H1 (cell line): ENCODE measurements around the gene AKT1S1. TPM values are rescaled to one million over a fixed set of nuclear protein-coding genes. Genes with fewer than 3 reads are reported as not detected.

Experiments used
- CTCF ChIA-PET: fragments of 300-600 bp; sonication (Branson Sonifier 250); formaldehyde crosslinking; loops from one replicate; lab custom pipeline; 2021; ENCODE audit not compliant: partially characterized antibody; lab: Charles Lee
- POLR2A ChIA-PET: fragments of 300-600 bp; sonication (Branson Sonifier 250); formaldehyde crosslinking; loops from one replicate; lab custom pipeline; 2021; ENCODE audit warnings: inconsistent platforms; ENCODE audit not compliant: partially characterized antibody; lab: Charles Lee
- DNase-seq, 2 experiments: peaks; one replicate each; pipeline versions ENCODE4 v3.0.0 to v3.0.0-alpha.2; 2010 to 2022; ENCODE audit warnings: low spot score in 2 of 2, low read depth in 1 of 2, mixed read lengths in 1 of 2
- FAIRE-seq: peaks from 2 replicates; lab custom pipeline; 2011; peaks lifted over from hg19 to GRCh38; lab: Jason Lieb, UNC
- H2AFZ ChIP-seq: 2 replicates; pipeline ENCODE4 v1.8.1; 2012; ENCODE audit warnings: low read length, inconsistent platforms
- H2AK5ac ChIP-seq: 2 replicates; pipeline ENCODE4 v1.6.1; 2013; ENCODE audit warnings: low read depth, low read length
- H2BK120ac ChIP-seq: replicated peaks from 2 replicates; pipeline ENCODE3; 2013; ENCODE audit warnings: low read depth, low read length, inconsistent platforms
- H2BK12ac ChIP-seq: 2 replicates; pipeline ENCODE4 v1.6.1; 2013; ENCODE audit warnings: low read depth, low read length
- H2BK15ac ChIP-seq: 2 replicates; pipeline ENCODE4 v1.6.1; 2013; ENCODE audit warnings: low read length
- H2BK20ac ChIP-seq: 2 replicates; pipeline ENCODE4 v1.6.1; 2013; ENCODE audit warnings: low read length
- H2BK5ac ChIP-seq: 2 replicates; pipeline ENCODE4 v1.6.1; 2013; ENCODE audit warnings: low read depth, low read length
- H3K14ac ChIP-seq: 2 replicates; pipeline ENCODE4 v1.6.1; 2013; ENCODE audit warnings: inconsistent platforms; ENCODE audit not compliant: insufficient read length
- H3K18ac ChIP-seq: 2 replicates; pipeline ENCODE4 v1.6.1; 2013; ENCODE audit warnings: low read length; ENCODE audit errors: extremely low read depth
- H3K23ac ChIP-seq: 2 replicates; pipeline ENCODE4 v1.6.1; 2013; ENCODE audit warnings: inconsistent platforms; ENCODE audit not compliant: insufficient read length
- H3K23me2 ChIP-seq: 2 replicates; pipeline ENCODE4 v1.6.1; 2013; ENCODE audit warnings: low read depth, low read length
- H3K27ac ChIP-seq: 2 replicates; pipeline ENCODE4 v1.6.1; 2011; ENCODE audit warnings: low read depth, low read length, inconsistent platforms
- H3K27me3 ChIP-seq, 4 experiments: replicated peaks in 1 of 4; 1 replicate in 1 of 4; 2 replicates in 3 of 4; pipeline versions ENCODE4 v1.6.1 to v1.8.1; 2011 to 2013; ENCODE audit warnings: low read length in 3 of 4, mild to moderate bottlenecking in 3 of 4, inconsistent platforms in 2 of 4, mixed read lengths in 2 of 4, moderate library complexity in 1 of 4; ENCODE audit not compliant: control insufficient read depth in 3 of 4, insufficient read depth in 3 of 4; ENCODE audit errors: extremely low read depth in 1 of 4
- H3K36me3 ChIP-seq, 4 experiments: 2 replicates each; pipeline versions ENCODE4 v1.6.1 to v1.8.1; 2011 to 2013; ENCODE audit warnings: mild to moderate bottlenecking in 4 of 4, low read length in 3 of 4, moderate library complexity in 2 of 4, control low read depth in 1 of 4, inconsistent platforms in 1 of 4; ENCODE audit not compliant: insufficient read depth in 4 of 4, control insufficient read depth in 2 of 4
- H3K4ac ChIP-seq: replicated peaks from 2 replicates; pipeline ENCODE3; 2013; ENCODE audit warnings: low read length, low read depth, mixed read lengths, inconsistent platforms; ENCODE audit not compliant: insufficient read length
- H3K4me1 ChIP-seq, 4 experiments: replicated peaks in 1 of 4; 1 replicate in 1 of 4; 2 replicates in 3 of 4; pipeline versions ENCODE4 v1.6.1 to v1.8.1; 2011 to 2013; ENCODE audit warnings: low read length in 3 of 4, inconsistent platforms in 2 of 4, mixed read lengths in 1 of 4; ENCODE audit not compliant: insufficient read depth in 4 of 4, control insufficient read depth in 3 of 4
- H3K4me2 ChIP-seq, 2 experiments: 2 replicates each; pipeline versions ENCODE4 v1.6.1 to v1.8.1; 2011 to 2013; ENCODE audit warnings: low read depth in 2 of 2, low read length in 2 of 2, control low read depth in 1 of 2, inconsistent platforms in 1 of 2, mild to moderate bottlenecking in 1 of 2; ENCODE audit not compliant: insufficient read depth in 1 of 2
- H3K4me3 ChIP-seq, 4 experiments: fragments of 200-600, 300-600 bp in 1 of 4; sonication (generic), shearing (Covaris generic), sonication (Bioruptor Twin) in 1 of 4; 2 replicates each; pipeline versions ENCODE4 v1.5.1 to v1.8.1; 2011 to 2016; ENCODE audit warnings: low read length in 4 of 4, low read depth in 3 of 4, control low read depth in 2 of 4, inconsistent platforms in 2 of 4, mild to moderate bottlenecking in 2 of 4, mixed read lengths in 1 of 4, moderate library complexity in 1 of 4; ENCODE audit not compliant: insufficient read depth in 2 of 4; ENCODE audit errors: extremely low read depth in 1 of 4
- H3K56ac ChIP-seq: replicated peaks from 2 replicates; pipeline ENCODE3; 2013; ENCODE audit warnings: low read depth, mild to moderate bottlenecking, mixed read lengths, low read length, inconsistent platforms; ENCODE audit not compliant: insufficient read length
- H3K79me1 ChIP-seq: 2 replicates; pipeline ENCODE4 v1.6.1; 2013; ENCODE audit warnings: low read depth, low read length, control low read depth
- H3K79me2 ChIP-seq, 2 experiments: 2 replicates each; pipeline versions ENCODE4 v1.6.1 to v1.8.1; 2012 to 2013; ENCODE audit warnings: low read length in 2 of 2, mild to moderate bottlenecking in 2 of 2, inconsistent platforms in 1 of 2; ENCODE audit not compliant: insufficient read depth in 2 of 2, control insufficient read depth in 1 of 2
- H3K9ac ChIP-seq, 4 experiments: replicated peaks in 1 of 4; 1 replicate in 1 of 4; 2 replicates in 3 of 4; pipeline versions ENCODE4 v1.6.1 to v1.8.1; 2011 to 2013; ENCODE audit warnings: low read depth in 3 of 4, low read length in 3 of 4, control low read depth in 2 of 4, mild to moderate bottlenecking in 2 of 4, moderate library complexity in 2 of 4, inconsistent platforms in 1 of 4; ENCODE audit errors: extremely low read depth in 1 of 4
- H3K9me3 ChIP-seq, 2 experiments: 2 replicates each; pipeline versions ENCODE4 v1.6.1 to v1.8.1; 2012 to 2013; ENCODE audit warnings: mild to moderate bottlenecking in 2 of 2, moderate library complexity in 2 of 2, control low read depth in 1 of 2, inconsistent platforms in 1 of 2, low read depth in 1 of 2, low read length in 1 of 2, mixed read lengths in 1 of 2; ENCODE audit not compliant: insufficient read depth in 2 of 2
- H4K20me1 ChIP-seq, 2 experiments: replicated peaks in 1 of 2; 2 replicates each; pipeline versions ENCODE3 to v1.8.1; 2011 to 2013; ENCODE audit warnings: inconsistent platforms in 2 of 2, low read length in 2 of 2, mild to moderate bottlenecking in 1 of 2; ENCODE audit not compliant: insufficient read depth in 2 of 2, control insufficient read depth in 1 of 2
- H4K5ac ChIP-seq: 2 replicates; pipeline ENCODE4 v1.6.1; 2013; ENCODE audit warnings: low read length, low read depth, mixed read lengths, inconsistent platforms; ENCODE audit not compliant: insufficient read length
- H4K8ac ChIP-seq: 2 replicates; pipeline ENCODE4 v1.8.0; 2013; ENCODE audit warnings: mild to moderate bottlenecking, moderate library complexity, low read length, inconsistent platforms; ENCODE audit not compliant: insufficient read depth; ENCODE audit errors: extremely low read depth
- H4K91ac ChIP-seq: replicated peaks from 2 replicates; pipeline ENCODE3; 2013; ENCODE audit warnings: low read length, mixed read lengths, inconsistent platforms; ENCODE audit not compliant: insufficient read length
- ASH2L ChIP-seq: fragments of 200-600, 300-600 bp; sonication (generic); IDR thresholded peaks from one replicate; pipeline ENCODE4 v1.7.1; 2017; ENCODE audit warnings: low read length
- ATF3 ChIP-seq: IDR thresholded peaks from 2 replicates; pipeline ENCODE4 v1.6.1; 2011; ENCODE audit warnings: low read depth, mild to moderate bottlenecking, low read length; ENCODE audit not compliant: insufficient read depth
- BCL11A ChIP-seq, 2 experiments: IDR thresholded peaks; one replicate each; pipeline ENCODE4 v1.6.1; 2011; ENCODE audit warnings: low read depth in 2 of 2, low read length in 2 of 2, mild to moderate bottlenecking in 2 of 2
- CBX8 ChIP-seq: fragments of 300-800, 300-1000 bp; sonication (generic); IDR thresholded peaks from 2 replicates; pipeline ENCODE4 v1.7.1; 2016; ENCODE audit warnings: low read depth, low read length, borderline replicate concordance
- E2F6 ChIP-seq: IDR thresholded peaks from 2 replicates; pipeline ENCODE4 v1.6.1; 2012; ENCODE audit warnings: inconsistent platforms
- GABPA ChIP-seq: IDR thresholded peaks from 2 replicates; pipeline ENCODE4 v1.6.1; 2011; ENCODE audit warnings: mild to moderate bottlenecking, low read length, moderate library complexity, borderline replicate concordance; ENCODE audit not compliant: insufficient read depth
- POLR2A ChIP-seq, 2 experiments: IDR thresholded peaks; 1 replicate in 1 of 2; 2 replicates in 1 of 2; pipeline ENCODE4 v1.6.1; 2011; ENCODE audit warnings: low read depth in 2 of 2, low read length in 2 of 2, mild to moderate bottlenecking in 2 of 2; ENCODE audit errors: control extremely low read depth in 1 of 2
- SIRT6 ChIP-seq: IDR thresholded peaks from one replicate; pipeline ENCODE4 v1.7.1; 2012; ENCODE audit warnings: low read length, inconsistent platforms
- SUZ12 ChIP-seq: fragments of 200-600 bp; sonication (generic); IDR thresholded peaks from 2 replicates; pipeline ENCODE4 v1.6.1; 2012; ENCODE audit warnings: mild to moderate bottlenecking, inconsistent platforms, low read length, moderate library complexity, mixed read lengths
- TAF1 ChIP-seq: IDR thresholded peaks from 2 replicates; pipeline ENCODE4 v1.6.1; 2011; ENCODE audit warnings: mild to moderate bottlenecking, low read depth, low read length
- WGBS, 2 experiments: shearing (Covaris generic) in 1 of 2; methylation state at CpG; one replicate each; pipeline versions ENCODE4 v1.1.6 to v1.1.7; 2013 to 2015; ENCODE audit warnings: low lambda C conversion rate in 2 of 2, mixed read lengths in 2 of 2, inconsistent platforms in 1 of 2, low coverage in 1 of 2, missing lambda C conversion rate in 1 of 2; ENCODE audit not compliant: insufficient replicate concordance in 2 of 2, insufficient coverage in 1 of 2, insufficient read length in 1 of 2; ENCODE audit errors: extremely low coverage in 1 of 2, missing lambda C conversion rate in 1 of 2; 5-methylcytosine and 5-hydroxymethylcytosine counted together
- polyA plus RNA-seq, 7 experiments: library from polyadenylated mRNA; depleted of rRNA in 3 of 7; stranded (reverse) in 5 of 7; unstranded in 2 of 7; fragments of >200 nt in 5 of 7; fragments of 200-250 nt in 2 of 7; gene quantifications; 1 replicate in 5 of 7; 2 replicates in 1 of 7; 4 replicates in 1 of 7; pipeline versions ENCODE4 v1.2.1 to v1.2.3, GENCODE V29; 2011 to 2013; ENCODE audit warnings: missing spikeins in 2 of 7, mixed read lengths in 2 of 7
- total RNA-seq: library from RNA; stranded (reverse); fragmentation: NEBNext Ultra II Directional; extraction: Animal tissue kit (Norgen Biotek cat#: 25700); gene quantifications from 2 replicates; pipeline ENCODE4 v1.2.1, GENCODE V29; 2021

The AKT1S1 gene
- total and polyA plus RNA-seq, 2 of the 8 experiments (the other 6 are each of a cell fraction or from before 2014, with no cell fraction given), result 40.7 to 45.9 TPM

- no peak overlapping the region for H3K18ac ChIP-seq
- H3K27ac ChIP-seq, result no peak overlapping the region
- no peak overlapping the region for H3K4me2 ChIP-seq
- H2BK20ac ChIP-seq, result no peak overlapping the region
- H3K56ac ChIP-seq, result no peak overlapping the region
- H3K23ac ChIP-seq, result no peak overlapping the region
- no peak overlapping the region for H2BK12ac ChIP-seq
- no peak overlapping the region for H3K9ac ChIP-seq
- H3K23me2 ChIP-seq, result peaks cover 10% of the 10 kb centered on the region; the same call in 1 of the 2 replicates
- H4K91ac ChIP-seq, result no peak overlapping the region
- H4K8ac ChIP-seq, result no peak overlapping the region; the same call in 1 of the 2 replicates
- no peak overlapping the region for H2AFZ ChIP-seq
- no peak overlapping the region for H2BK15ac ChIP-seq
- CTCF ChIA-PET, result interaction anchor here (0.5 to 2.5 kb wide), 5 partner anchors 10 to 276 kb away, joined by 3 to 9 read pairs (median 4); partner anchors contain the start of gene FUZ
- no peak overlapping the region for H4K5ac ChIP-seq
- H3K36me3 ChIP-seq, result peaks cover 0 to 7% (median 1%) of the 10 kb centered on the region in 4 experiments; a peak in 2 of 8 replicates
- POLR2A ChIA-PET, result interaction anchor here (0.9 to 12.4 kb wide), 10 partner anchors 9 to 218 kb away, joined by 3 to 247 read pairs (median 4); partner anchors contain the start of gene PNKP
- H4K20me1 ChIP-seq, result peaks cover 10 to 13% of the 10 kb centered on the region in 2 experiments
- H3K27me3 ChIP-seq, result no peaks in the 10 kb centered on the region; a peak in 1 of 7 replicates
- H3K4me3 ChIP-seq, result no peak overlapping the region
- H3K4me1 ChIP-seq, result peaks cover 3 to 9% (median 6%) of the 10 kb centered on the region in 4 experiments
- 89% methylated on average over 10 of the region's 10 CpGs; no CpG with 5 or more reads in 1 of the 2 experiments for WGBS, 2 experiments
- H3K9me3 ChIP-seq, result no peaks in the 10 kb centered on the region
- no peak overlapping the region for H3K4ac ChIP-seq
- H2AK5ac ChIP-seq, result no peak overlapping the region
- H3K79me2 ChIP-seq, result peaks cover 13 to 14% of the 10 kb centered on the region in 2 experiments
- H2BK120ac ChIP-seq, result no peak overlapping the region
- no peak overlapping the region for H2BK5ac ChIP-seq
- no peak for FAIRE-seq
- peaks cover 13% of the 10 kb centered on the region for H3K79me1 ChIP-seq
- no peak overlapping the region for H3K14ac ChIP-seq
- no peak for DNase-seq
- TF ChIP-seq ATF3, result no peak
- TF ChIP-seq CBX8, result no peak
- no peak for TF ChIP-seq SUZ12
- TF ChIP-seq TAF1, result no peak
- no peak for TF ChIP-seq GABPA
- peak; percentile 49; the same call in 1 of the 2 replicates for TF ChIP-seq E2F6
- no peak for TF ChIP-seq SIRT6
- TF ChIP-seq ASH2L, result no peak
- no peak for TF ChIP-seq POLR2A (IDR thresholded peaks at IDR 0.05; ENCODE audit: control extremely low read depth in 1 of 2, low read depth in 2 of 2, low read length in 2 of 2)
- TF ChIP-seq BCL11A (IDR thresholded peaks at IDR 0.05; ENCODE audit: low read depth in 2 of 2, low read length in 2 of 2), result no peak
Measured at GRCh38 chr19:49847731-49848696, 29.1 kb downstream of the AKT1S1 start.
